Activated naive CD8-positive, alpha-beta T cell treated with anti-CD3 and anti-CD28 coated beads for 36 hours (primary cell): ENCODE measurements around the gene TMEM89. TPM values are rescaled to one million over a fixed set of nuclear protein-coding genes. Genes with fewer than 3 reads are reported as not detected.
A peak's percentile ranks its signal among the peaks of the same experiment; 100 is the strongest.

Experiments used
- DNase-seq: peaks from one replicate; pipeline ENCODE4 v3.0.0; 2021
- H3K27ac Mint-ChIP-seq: one replicate; pipeline ENCODE4 v1.8.0; 2022; ENCODE audit warnings: mild to moderate bottlenecking, moderate library complexity, mixed read lengths
- H3K27me3 Mint-ChIP-seq: one replicate; pipeline ENCODE4 v1.8.0; 2022; ENCODE audit warnings: mild to moderate bottlenecking, mixed read lengths
- H3K36me3 Mint-ChIP-seq: one replicate; pipeline ENCODE4 v1.8.0; 2021; ENCODE audit warnings: mild to moderate bottlenecking, mixed read lengths
- H3K4me1 Mint-ChIP-seq: one replicate; pipeline ENCODE4 v1.8.0; 2021; ENCODE audit warnings: mixed read lengths
- H3K4me3 Mint-ChIP-seq: one replicate; pipeline ENCODE4 v1.8.0; 2022; ENCODE audit warnings: mild to moderate bottlenecking, moderate library complexity, mixed read lengths
- H3K9me3 Mint-ChIP-seq: one replicate; pipeline ENCODE4 v1.8.0; 2022; ENCODE audit warnings: mixed read lengths
- total RNA-seq, 2 experiments: library from RNA; stranded (reverse); gene quantifications; one replicate each; pipeline ENCODE4 v1.2.3, GENCODE V29; 2021

The TMEM89 gene
- total RNA-seq, 2 experiments from 2014 or later, result not detected

DNA sequence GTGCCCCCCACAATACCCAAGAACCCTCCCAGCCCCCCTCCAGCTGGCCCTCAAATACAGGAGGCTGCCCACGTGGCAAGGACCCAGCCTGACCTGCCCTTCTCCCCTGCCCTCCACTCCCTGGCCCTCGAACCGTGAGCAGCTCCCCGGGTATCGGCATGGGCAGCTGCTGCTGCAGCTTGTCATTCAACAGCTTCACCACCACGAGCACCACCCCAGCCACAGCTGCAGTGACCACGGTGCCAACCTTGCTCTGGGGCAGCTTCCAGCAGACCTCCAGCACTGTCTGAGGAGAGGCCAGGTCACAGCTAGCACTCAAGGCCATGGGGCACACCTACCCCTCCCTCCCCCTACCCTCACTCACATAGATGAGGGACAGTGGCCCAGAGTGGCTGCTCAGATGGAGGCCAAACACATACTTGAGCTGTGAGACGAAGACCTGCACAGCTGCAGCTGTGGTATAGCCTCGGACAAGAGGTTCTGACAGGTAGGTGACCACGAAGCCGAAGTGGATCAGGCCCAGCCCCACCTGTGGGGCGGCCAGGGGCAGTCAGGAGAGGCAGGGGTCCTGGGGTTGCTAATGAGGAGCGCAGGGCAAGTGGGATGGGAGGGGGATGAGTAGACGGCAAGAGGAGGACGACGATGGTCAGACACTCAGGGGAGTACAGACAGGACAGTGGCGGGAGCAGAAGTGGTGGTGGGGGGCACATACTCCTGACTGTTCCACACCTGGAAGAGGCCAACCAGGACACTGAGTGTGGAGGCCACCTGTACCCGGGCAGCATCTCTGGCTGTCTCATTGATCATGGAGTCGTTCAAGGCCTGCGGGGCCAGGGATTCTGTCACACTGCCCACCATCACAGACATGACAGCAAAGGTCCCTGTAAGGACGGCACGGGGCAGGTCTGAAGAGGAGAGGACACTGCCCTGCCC lies 10.2 kb upstream of the TMEM89 start:
- Mint-ChIP-seq H3K4me3 (no peak overlapping the region), H3K27me3 (no peaks in the 10 kb centered on the region), H3K36me3 (peaks cover 3% of the 10 kb centered on the region), H3K27ac (peak overlapping the region; percentile 56), H3K9me3 (no peaks in the 10 kb centered on the region), H3K4me1 (peaks cover 15% of the 10 kb centered on the region)
- DNase-seq, result no peak

DNA sequence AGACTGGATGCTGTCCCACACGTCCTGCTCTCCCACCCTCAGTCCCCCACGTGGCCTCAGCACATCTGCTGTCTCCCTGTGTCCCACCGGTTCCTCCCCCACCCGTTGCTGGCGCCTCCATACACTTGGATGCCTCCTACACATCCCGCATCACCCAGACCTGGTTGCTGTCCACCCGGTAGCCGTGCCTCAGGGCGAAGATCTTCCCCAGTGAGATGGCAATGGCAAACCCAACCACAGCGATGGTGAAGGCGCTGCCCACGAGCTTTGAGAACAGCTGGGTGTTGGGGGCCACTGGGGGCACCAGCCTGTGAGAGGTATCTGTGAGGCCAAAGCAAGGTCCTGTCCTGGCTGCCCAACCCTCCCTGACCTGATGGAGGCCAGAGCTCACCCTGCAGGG lies 9.3 kb upstream of the TMEM89 start:
- DNase-seq, result no peak
- Mint-ChIP-seq H3K27ac (no peak overlapping the region), H3K4me3 (no peak overlapping the region), H3K9me3 (no peaks in the 10 kb centered on the region), H3K27me3 (no peaks in the 10 kb centered on the region), H3K4me1 (peaks cover 8% of the 10 kb centered on the region), H3K36me3 (peaks cover 3% of the 10 kb centered on the region)

DNA sequence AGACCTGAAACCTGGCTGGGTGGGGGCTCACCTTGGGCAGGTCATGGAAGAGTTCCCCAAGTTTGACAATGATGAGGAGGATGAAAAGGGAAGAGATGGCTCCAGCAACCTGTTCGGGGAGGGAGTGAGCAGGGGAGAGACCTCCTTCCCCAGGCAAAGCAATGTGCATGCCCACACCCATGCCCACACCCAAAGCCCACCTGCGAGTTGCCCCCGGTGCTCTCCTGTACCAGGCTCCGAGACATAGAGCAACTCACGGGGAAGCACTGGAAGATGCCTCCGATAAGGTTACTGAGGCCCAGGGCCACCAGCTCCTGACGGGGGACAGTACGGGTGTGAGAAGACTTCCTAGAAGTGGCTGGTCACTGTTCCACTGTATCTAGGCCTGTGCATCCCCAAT lies 8.8 kb upstream of the TMEM89 start:
- Mint-ChIP-seq H3K27ac (no peak overlapping the region), H3K9me3 (no peaks in the 10 kb centered on the region), H3K4me1 (peaks cover 7% of the 10 kb centered on the region), H3K4me3 (no peak overlapping the region), H3K27me3 (no peaks in the 10 kb centered on the region), H3K36me3 (peaks cover 3% of the 10 kb centered on the region)
- DNase-seq, result no peak

DNA sequence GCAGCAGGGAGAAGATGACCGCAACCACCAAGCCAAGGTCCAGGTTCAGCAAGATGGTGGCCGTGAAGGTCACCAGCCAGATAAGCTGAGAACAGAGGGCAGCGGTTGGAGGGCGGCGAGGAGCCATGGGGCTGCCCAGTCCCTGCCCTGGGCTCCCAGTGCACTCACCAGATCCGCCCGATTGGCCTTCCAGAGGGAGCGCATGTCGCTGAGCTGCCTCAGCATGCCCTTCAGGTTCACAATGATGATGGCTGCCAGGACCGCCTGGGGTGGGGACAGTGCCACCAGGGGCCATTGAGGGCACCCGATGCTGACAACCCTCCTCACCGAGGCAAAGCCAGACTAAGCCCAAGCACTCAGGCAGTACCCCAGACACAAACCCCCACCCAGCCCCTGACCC lies 8.3 kb upstream of the TMEM89 start:
- Mint-ChIP-seq H3K9me3 (no peaks in the 10 kb centered on the region), H3K4me1 (peaks cover 7% of the 10 kb centered on the region), H3K27ac (no peak overlapping the region), H3K27me3 (no peaks in the 10 kb centered on the region), H3K4me3 (no peak overlapping the region), H3K36me3 (peaks cover 3% of the 10 kb centered on the region)
- DNase-seq, result no peak

DNA sequence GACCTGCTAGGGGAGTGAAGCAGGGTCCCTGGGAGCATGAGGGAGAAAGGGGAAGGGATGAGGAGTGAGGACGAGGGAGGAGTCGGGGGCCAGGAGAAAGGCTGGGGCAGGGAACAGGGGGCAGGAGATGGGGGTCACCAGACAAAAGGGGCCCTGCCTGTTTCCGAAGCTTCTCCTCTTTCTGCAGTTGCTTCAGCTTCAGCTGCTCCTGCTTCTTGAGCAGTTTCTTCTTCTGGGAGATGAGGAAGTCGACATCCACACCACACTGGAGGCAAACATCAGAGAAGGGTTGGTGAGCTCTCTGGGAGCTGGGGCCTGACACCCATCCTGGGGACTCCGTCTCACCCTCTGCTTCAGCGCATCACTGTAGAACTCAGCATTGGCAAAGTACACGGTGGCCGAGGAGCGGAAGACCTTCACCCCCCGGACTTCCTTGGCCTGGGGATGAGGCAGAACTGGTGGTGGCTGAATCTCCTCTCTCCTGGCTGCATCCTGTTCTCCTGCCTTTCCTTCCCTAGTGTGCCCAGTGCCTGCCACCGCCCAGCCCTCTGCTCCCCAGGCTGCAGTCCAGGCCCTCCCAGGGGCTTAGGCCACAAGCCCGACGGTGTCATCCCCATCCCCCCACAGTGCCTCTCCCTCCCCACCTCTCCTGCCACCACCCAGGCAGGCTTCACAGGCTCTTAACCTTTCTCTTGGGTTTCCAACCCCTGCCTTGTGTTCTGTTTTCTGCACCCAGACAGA lies 6.9 kb upstream of the TMEM89 start:
- DNase-seq, result no peak
- no peaks in the 10 kb centered on the region for H3K9me3 Mint-ChIP-seq
- no peak overlapping the region for H3K4me3 Mint-ChIP-seq
- no peak overlapping the region for H3K27ac Mint-ChIP-seq
- no peaks in the 10 kb centered on the region for H3K27me3 Mint-ChIP-seq
- no peaks in the 10 kb centered on the region for H3K4me1 Mint-ChIP-seq
- H3K36me3 Mint-ChIP-seq, result peaks cover 3% of the 10 kb centered on the region

DNA sequence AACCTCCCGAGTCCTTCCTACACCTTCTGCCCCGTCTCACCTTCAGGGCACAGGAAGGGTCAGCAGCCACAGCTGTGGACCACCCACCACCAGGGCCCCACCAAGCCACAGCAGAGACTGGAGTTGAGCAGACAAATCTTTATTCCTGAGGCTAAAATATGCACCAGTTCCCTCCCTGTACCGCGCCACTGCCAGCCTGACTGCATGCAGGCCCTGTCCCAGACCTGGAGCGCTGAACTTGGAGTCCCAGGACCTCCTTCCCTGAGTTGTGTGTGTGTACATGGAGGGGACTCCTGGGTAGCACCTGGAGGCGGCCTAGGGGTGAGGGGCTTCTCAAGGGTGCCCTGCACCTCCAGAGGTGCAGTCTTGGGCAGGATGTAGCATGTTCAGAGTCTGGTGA lies 4.0 kb upstream of the TMEM89 start:
- H3K36me3 Mint-ChIP-seq, result peaks cover 3% of the 10 kb centered on the region
- H3K27me3 Mint-ChIP-seq, result no peaks in the 10 kb centered on the region
- no peak for DNase-seq
- no peak overlapping the region for H3K4me3 Mint-ChIP-seq
- no peak overlapping the region for H3K27ac Mint-ChIP-seq
- no peaks in the 10 kb centered on the region for H3K9me3 Mint-ChIP-seq
- H3K4me1 Mint-ChIP-seq, result no peaks in the 10 kb centered on the region

DNA sequence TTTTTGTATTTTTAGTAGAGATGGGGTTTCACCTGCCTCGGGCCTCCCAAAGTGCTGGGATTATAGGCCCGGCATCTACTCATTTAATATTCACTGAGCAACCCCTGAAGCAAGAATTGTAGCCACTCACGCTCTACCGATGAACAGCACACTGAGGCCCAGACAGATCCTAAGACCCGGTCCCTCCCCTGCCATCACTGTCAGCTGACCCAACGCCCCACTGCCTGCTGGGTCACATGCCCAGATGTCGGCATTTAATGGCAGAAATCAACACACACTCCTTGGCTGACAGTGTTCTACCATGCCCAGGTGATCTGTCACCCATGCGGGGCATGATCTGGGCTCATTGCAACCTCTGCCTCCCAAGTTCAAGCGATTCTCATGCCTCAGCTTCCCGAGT lies 3.2 kb upstream of the TMEM89 start:
- no peak for DNase-seq
- H3K36me3 Mint-ChIP-seq, result peaks cover 3% of the 10 kb centered on the region
- no peaks in the 10 kb centered on the region for H3K9me3 Mint-ChIP-seq
- H3K4me1 Mint-ChIP-seq, result no peaks in the 10 kb centered on the region
- no peak overlapping the region for H3K4me3 Mint-ChIP-seq
- H3K27ac Mint-ChIP-seq, result no peak overlapping the region
- H3K27me3 Mint-ChIP-seq, result no peaks in the 10 kb centered on the region

DNA sequence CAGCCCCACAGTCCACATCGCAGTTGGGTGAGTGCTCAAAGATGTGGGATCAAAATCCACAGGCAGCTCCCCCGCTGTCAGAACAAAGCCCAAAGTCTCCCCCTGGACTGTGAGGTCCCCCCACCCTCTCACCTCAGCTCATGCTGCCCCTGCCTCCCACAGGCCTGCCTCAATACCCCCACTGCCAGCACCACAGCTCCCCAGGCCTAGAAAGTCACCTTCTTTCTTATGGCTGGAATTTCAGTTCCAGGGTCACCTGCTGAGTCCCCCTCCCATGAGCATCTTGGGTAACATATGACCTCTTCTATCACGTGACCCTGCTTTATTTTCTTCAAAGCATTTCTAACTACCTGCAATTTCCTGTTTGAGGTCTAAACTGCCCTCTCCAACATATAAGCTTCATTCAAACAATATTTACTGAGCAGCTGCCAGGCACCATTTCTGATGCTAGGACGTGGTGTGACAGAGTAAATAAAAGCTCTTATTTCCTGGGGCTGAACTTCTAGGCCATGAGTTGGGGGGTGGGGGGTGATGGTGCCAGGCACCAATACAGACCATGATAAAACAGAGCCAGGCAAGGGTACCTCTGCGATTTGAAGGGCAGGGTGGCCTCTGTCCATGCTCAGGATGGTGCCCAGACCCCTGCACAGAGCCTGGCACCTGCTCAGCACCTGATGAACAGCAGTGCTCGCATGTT lies 2.4 kb upstream of the TMEM89 start:
- H3K36me3 Mint-ChIP-seq, result peaks cover 3% of the 10 kb centered on the region
- H3K4me1 Mint-ChIP-seq, result no peaks in the 10 kb centered on the region
- H3K4me3 Mint-ChIP-seq, result no peak overlapping the region
- H3K27ac Mint-ChIP-seq, result no peak overlapping the region
- H3K9me3 Mint-ChIP-seq, result no peaks in the 10 kb centered on the region
- H3K27me3 Mint-ChIP-seq, result no peaks in the 10 kb centered on the region
- DNase-seq, result no peak

DNA sequence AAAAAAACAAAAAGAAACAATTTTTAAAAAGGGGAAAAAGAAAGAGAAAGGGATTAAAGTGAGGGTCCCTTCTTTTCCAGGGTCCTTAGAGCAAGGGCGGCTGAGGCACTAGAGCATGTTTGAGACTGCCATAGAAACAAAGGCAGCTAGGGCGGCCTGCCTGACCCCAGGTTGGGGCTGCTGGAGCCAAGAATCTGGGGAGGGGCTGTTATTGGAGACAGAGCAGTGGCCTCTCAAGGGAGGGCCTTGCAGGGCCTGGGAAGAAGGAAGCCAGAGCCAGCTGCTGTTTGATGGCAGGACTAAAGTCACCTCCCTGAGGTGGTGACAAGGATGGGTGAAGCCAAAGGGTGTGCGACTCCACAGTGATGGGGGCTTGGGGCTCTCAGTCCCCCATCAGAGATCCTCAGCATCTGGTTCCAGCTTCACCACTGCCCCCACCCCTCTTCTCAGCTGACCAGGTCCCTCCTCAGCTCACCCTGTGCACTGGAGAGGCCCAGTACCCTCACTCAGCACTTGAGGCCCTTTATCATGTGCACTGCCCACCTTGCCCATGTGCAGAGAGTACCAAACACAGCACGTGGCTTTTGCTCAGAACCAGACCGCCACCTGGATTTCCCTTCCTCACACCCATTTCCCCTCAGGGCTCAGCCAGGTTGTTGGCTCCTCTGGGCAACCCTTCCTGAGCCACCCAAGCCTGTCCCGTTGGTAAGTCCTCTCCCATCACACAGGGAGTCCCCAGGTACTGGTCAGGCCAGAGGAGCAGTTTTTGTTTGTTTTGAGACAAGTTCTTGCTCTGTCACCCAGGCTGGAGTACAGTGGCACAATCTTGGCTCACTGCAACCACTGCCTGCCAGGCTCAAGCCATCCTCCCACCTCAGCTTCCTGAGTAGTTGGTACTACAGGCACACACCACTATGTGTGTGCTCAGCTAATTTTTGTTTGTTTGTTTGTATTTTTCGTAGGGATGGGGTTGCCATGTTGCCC lies 1.7 kb downstream of the TMEM89 start:
- Mint-ChIP-seq H3K4me3 (no peak overlapping the region), H3K4me1 (no peaks in the 10 kb centered on the region), H3K36me3 (peaks cover 9% of the 10 kb centered on the region), H3K9me3 (peaks cover 15% of the 10 kb centered on the region), H3K27ac (no peak overlapping the region), H3K27me3 (no peaks in the 10 kb centered on the region)
- DNase-seq, result no peak

DNA sequence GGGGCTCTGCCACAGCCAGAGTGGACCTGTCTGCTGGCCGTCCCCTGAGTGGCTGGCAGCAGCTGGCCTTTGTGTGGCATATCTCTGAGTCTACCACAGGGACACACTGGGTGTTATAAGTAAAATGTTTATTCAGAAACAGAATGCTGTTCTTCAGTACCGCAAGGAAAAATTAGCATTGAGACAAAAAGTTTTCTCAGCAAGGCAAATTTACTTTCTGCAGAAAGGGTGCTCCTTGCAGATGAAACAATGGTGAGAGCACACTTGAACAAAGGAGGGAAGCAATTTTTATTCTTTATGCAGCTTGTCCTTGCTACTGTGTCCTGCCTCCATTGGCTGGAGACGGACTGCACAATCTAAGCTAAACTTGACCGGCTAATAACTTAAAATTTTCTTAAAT lies 4.0 kb downstream of the TMEM89 start:
- H3K36me3 Mint-ChIP-seq, result peaks cover 11% of the 10 kb centered on the region
- peaks cover 7% of the 10 kb centered on the region for H3K4me1 Mint-ChIP-seq
- H3K4me3 Mint-ChIP-seq, result no peak overlapping the region
- no peak for DNase-seq
- H3K27me3 Mint-ChIP-seq, result no peaks in the 10 kb centered on the region
- no peak overlapping the region for H3K27ac Mint-ChIP-seq
- H3K9me3 Mint-ChIP-seq, result peaks cover 15% of the 10 kb centered on the region

DNA sequence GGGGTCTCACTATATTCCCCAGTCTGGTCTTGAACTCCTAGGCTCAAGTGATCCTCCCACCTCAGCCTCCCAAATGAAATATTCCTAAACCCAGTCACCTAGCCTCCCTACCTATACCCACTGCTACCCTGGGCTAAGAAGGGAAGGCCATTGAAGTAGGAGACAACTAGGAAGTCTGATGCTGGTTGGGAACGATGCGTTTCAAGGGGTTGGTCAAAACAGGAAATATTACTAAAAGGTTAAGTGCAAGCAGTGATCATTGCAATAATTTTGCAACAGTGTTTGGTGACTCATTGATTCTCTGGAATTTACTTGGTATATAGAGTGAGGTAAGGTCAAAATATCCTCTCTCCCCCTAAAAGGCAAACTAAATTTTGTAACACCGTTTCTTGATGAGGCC lies 7.5 kb downstream of the TMEM89 start:
- H3K27ac Mint-ChIP-seq, result peak overlapping the region; percentile 82
- no peaks in the 10 kb centered on the region for H3K27me3 Mint-ChIP-seq
- H3K9me3 Mint-ChIP-seq, result peaks cover 15% of the 10 kb centered on the region
- H3K36me3 Mint-ChIP-seq, result peaks cover 15% of the 10 kb centered on the region
- H3K4me1 Mint-ChIP-seq, result peaks cover 9% of the 10 kb centered on the region
- no peak for DNase-seq
- no peak overlapping the region for H3K4me3 Mint-ChIP-seq

DNA sequence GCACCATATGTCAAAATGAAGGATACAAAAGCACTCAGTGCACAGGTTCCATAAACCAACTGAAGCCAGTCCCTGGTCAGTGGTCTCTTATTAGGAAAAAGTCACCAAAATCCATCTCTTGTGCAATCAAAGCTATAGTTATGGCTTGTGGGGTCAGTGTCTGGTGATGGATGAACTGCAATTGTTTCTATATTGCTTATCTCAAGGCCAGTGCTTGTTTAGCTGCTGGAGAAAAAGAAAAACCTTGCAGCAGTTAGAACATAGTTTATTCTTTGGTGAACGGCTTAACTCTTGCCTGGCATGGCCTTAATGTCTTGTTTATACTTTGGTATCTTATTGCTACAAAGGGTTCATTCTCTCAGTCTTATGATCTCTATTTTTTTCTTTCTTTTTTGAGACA lies 9.3 kb downstream of the TMEM89 start:
- peaks cover 21% of the 10 kb centered on the region for H3K4me1 Mint-ChIP-seq
- H3K9me3 Mint-ChIP-seq, result peaks cover 6% of the 10 kb centered on the region

DNA sequence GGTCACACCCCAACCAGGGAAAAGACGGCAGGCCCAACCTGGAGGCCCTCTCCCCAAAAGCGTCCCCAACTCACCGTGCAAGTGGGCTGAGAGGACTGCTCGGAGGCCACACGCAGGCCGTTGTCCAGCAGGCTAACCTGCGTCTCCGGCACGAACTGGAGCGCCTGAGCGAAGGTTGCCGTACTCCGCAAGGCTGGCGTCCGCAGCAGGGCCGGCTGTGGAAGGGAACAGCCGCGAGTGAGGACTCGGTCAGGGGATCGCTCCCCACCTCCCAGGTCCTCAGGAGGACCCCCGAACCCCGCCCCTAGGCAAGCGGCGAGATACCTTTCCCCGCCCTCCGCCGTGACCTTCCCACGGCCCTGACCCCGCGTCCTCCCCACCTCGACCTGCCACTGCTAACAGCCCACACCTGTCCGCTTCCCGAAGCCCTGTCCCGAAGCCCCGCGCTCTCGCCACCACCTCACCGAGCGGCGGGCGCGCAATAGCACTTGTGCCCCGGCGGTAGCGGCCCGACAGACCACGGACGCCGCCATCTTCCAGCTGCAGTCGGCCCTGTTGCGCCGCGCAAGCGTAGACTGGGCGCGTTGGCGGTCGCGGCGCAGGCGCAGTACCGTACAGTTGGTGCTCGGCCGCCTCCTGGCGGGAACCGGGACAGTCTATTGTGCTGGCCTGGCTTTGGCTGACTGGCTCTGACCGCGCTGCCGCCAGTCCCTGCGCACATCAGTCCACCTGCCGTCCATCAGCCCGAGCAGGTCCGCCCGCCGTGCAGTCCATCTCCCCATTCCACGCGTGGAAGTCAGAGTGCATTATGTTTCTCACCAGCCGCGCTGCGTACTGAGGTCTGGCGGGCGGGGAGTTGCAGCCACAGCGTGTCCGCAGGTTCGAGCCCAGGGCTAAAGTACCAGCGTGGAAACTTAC lies 12.2 kb downstream of the TMEM89 start, which contains the start of gene UQCRC1:
Gene UQCRC1 (minus strand): TSS at position 559 of the 918 bp plus-strand sequence. CDS start 26 bp downstream, at position 533.
- Mint-ChIP-seq H3K4me3 (peak within 1 kb of the TSS; percentile 99), H3K36me3 (peaks cover 18% of the 10 kb centered on the region), H3K4me1 (peaks cover 21% of the 10 kb centered on the region), H3K27me3 (no peaks in the 10 kb centered on the region), H3K9me3 (no peaks in the 10 kb centered on the region), H3K27ac (peak within 1 kb of the TSS; percentile 97)
- peak; percentile 96 for DNase-seq

More for the DNA sequence above, 9.3 kb downstream of the TMEM89 start:
- H3K27ac Mint-ChIP-seq, result no peak overlapping the region
- H3K27me3 Mint-ChIP-seq, result no peaks in the 10 kb centered on the region
- H3K4me3 Mint-ChIP-seq, result no peak overlapping the region
- DNase-seq, result no peak
- H3K36me3 Mint-ChIP-seq, result peaks cover 18% of the 10 kb centered on the region
